Globus pallidus (tissue), 1 donor: Measurements from ENCODE around the gene HHATL.
A peak's percentile ranks its signal among the peaks of the same experiment; 100 is the strongest.

Experiments used
- DNase-seq: peaks from one replicate; pipeline ENCODE4 v3.0.0-alpha.2; 2015; ENCODE audit warnings: low spot score

Gene HHATL

DNA sequence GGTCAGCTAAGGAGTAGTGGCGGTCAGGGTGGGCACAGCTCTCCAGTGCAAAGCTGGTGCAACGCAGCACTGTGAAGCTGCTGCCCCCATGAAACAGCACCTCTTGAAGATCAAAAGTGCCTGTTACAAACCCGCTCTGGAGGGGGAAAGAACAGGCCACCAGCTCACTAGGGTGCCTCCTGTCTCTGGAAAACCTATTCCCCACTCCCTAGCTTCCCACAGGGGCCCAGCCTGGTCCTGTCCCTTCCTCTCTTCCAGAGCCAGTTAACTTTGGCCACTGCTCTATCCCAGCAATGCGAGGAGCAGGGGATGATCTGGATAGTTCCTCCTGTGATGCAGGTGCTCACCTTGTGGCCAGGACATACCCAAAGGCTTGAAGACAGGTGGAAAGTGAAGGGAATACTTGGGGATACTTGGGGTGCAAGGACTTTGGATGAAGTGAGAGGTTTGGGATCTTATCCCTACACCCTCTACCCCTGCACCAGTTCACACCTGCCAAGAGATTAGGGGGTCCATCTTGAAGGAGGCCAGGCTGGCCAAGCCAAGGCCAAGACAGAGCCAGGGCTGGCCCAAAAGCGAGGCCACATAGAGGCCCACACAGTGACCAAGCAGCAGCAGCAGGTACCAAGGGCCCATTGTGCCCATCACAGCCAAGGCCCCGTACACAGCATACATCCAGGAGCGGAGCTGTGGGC lies 4.2 kb downstream of the HHATL start:
- DNase-seq: no peak

DNA sequence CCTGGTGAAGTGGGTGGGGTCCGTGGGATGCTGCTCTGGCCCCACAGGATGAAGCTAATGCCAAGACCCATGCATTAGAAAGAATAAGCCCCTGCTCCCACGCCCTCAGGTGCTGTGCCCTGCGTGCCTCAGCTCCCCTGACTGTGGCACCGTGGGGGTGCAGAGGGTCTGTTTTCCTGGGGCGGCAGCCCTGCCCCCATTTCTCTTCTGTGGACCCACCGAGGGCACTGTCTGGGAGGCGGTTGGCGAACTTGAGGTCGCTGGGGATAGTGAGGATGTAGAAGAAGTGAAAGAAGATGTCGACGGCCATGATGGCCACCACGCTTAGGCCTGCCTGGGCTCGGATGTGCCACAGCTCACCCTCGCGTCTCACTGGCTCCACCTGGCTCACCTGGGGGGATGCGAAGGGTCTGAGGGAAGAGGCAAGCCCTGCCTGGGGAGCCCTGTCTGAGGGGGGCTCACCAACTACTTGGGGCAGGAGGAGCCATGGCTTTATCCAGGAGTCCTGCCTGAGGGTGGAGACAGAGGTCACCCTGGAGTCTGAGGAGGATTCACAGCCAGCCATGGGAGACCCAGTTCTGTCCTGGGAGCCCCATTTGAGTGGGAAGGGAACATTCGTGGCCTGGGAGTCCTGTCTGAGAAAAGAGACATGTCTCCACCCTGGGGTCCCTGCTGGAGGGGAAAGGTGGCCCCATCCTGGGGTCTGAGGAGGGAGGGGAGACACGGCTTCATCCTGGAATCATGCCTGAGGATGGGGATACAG lies 5.1 kb downstream of the HHATL start:
- DNase-seq: no peak

DNA sequence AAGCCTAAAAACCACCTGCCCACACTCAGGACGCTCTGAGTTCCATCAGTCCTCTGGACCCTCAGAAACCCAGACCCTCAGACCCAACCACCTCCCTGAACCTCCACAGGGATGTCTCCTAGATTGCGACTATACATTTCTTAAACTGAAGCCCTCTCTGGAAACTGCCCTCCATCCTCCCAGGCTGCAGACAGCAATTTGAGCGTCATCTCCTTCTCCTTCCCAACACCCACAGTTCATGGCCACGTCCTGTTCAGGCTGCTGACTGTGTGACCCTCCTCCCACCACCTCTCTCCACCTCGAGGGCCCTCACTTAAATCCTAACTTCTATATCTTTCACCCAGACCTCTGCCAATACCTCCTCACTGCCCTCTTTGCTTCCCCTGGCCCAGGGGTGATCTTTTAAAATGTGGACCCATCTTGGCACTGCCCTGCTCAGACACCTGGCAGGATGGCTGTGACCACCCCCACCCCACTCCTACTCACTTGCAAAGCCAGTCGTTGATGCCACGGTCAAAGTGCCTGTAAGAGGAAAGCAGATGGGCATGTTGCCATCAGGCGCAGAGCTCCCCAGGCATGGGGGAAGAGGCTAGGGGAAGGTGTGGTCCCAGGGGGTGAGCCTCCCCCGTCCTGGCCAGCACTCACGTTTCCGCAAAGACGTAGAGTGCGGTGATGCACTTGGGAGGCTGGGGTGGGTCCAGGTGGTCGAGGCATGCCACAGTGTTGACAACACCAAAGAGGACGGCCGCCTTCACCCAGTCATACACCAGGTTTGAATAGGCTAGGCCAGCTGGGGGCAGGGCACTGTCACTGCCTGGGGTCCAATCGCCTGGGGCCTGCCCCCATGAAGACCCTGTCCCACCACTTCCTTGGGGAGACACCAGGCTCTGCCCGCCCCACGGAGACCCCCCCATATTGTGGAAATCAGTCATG lies 6.0 kb downstream of the HHATL start:
- no peak for DNase-seq

DNA sequence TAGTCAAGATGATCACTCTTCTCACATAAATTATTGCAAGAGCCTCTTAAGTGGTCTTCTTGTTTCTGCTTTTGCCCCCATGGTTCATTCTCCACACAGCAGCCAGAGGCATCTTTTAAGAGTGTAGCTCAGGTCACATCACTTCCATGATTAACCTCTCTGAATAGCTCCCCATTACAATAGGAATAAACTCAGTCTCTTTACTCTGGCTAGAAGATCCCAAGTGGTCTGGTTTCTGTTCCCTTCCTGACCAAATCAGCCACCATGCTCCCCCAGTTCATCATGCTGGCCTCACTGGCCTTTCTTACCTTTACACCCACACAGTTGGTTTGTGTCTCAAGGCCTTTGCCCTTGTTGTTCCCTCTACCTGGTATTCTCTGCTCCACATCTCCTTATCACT lies 8.2 kb downstream of the HHATL start:
- no peak for DNase-seq

DNA sequence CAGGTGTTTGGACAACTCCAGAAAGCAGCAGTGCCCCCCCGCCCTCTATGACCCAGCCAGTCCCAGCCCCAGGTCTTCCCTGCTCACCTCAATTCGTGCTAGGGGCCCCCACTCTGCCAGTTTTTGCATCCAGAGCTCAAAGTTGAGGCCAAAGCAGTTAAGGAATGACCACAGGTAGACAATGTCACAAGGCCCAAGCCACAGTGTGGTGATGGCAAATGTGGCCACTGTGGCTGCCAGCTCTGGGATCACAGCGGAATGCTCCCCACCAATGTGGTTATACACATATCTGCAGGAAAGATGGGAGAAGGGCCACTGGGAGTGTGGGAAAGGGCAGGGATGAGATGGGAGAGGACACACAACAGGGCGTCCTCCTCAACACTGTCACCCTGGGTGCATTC lies 9.1 kb downstream of the HHATL start:
- no peak for DNase-seq

DNA sequence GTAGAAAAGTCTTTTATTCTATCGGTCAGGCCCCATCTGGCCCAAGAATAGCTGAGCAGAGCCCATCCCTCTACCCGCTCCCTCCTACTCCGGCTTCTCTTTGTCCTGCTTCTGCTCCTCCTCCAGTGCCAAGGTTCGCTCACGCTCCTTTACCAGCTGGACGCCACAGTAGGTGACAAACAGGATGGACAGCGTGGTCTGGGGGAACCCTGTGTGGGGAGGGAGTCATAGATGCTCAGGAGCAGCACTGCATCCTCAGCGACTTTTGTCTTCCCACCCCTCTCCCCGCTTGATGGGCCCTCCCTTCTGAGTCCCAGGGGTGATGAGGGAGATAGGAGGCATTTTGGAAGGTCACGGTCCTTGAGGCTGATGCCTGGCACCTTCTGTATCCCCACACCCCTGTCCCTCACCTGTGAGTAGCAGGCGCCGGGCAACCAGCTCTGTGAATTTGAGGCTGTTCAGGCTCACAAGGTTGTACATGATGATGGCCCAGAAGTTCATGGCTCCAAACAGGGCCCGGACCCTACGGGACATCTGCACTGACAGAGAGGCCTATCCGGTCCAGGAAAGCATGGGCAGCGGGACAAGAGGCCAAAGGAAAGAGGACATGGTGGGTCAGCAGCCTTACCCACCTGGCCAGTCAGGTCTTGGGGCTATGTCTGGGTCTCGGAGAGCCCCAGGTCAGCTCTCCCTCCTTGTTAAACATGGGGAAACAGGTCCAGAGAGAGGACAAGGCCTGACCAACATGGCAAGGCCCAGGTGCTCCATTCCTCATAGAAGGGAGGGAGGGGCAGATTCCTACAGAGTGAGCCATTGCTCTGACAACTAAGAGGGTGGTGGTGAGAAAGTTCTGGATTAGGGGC lies 9.7 kb downstream of the HHATL start:
- no peak for DNase-seq

DNA sequence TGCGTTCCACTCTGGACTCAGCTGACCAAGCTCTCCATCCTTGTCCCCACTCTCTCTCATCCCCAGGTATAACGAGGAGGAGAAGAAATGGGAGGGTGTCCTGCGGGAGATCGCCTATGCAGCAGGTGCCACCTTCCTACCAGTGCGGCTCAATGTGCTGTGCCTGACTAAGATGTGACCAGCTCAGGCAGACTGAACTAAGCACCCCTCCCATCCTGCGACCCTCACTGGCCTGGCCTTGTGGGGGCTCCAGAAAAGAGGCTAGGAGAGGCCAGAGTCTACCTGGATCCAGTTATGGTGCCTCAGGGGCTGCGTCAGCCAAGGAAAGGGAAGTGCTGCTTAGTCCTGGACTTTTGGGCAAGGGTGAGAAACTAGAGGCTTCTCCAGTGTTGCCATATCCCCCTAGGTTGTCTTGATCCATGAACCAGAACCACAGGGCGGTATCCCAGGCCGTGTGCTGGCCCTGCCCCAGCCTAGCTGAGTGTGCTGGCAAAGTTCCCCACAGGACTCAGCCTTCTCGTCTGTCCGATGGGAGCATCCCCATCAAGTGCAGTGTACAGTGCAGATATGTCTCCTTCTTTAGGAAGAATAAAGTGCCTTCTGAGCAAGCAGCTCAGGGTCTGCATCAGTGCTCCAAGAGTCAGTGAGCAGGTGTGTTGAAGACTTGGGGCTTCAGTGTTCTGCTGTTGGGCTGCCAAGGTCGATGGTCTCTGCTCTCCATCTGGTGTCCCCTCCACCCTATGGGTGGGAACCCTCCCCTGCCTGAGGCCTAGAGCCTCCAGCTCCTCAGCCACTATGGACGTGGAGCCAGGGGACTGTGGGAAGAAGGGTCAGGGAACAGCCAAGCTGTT lies 10.6 kb downstream of the HHATL start:
- no peak for DNase-seq

DNA sequence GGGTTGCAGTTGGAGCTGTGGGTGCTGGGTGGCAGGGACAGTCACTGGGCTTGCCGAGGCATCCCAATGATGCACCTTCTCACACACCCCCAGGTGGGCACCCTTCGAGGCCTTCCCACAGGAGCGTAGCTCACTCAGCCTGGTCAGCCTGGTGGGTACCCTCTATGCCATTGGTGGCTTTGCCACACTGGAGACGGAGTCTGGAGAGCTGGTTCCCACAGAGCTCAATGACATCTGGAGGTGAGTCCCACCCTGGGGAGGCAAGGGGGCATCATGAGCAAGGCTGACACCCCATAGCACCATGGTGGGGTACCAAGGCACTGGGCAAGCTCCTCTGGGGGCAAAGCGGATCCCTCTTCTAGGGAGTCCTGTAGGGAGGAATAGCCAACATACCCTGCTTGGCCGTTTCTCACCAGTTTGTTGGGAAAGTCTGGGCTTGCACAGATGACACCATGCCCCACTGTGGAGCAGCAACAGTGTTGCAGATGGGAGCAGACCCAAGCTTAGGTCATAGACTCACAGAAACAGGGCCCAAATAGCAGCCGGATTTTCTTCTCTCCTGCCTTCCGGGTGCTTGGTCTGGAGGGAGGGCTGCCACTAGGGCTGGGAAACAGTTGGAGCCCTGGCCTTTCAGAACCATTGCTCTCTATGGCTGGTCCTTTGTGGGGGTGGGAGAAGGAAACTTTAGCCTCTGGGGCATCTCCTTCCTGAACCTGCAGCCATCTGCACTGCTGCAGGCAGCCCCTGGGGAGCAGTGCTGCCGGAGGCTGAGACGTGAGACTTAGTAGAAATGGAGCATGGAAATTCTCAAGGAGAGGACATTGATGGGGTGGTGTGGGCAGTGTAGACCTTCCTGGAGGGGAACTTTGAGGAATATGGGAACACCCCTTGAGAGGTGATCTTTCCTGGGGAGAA lies 11.6 kb downstream of the HHATL start:
- peak; percentile 60 for DNase-seq

DNA sequence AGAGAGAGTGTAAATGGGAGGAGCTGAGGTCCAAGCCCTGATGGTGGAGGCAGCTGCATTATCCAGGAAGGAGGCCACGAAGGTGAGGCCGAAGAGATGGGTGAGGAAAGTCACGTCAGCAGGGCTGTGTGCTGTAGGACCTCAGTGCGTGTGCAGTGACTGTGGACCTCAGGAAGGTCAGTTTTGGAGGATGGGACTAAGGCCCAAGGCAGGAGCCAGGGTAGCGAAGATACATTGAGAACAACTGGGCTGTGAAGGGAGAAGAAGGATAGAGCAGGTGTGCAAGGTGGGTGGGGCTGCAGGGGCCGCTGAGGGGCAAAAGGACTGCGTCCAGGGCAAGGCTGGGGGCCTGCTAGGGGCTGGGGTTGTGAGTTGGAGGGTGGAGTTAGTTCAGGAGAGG lies 12.4 kb downstream of the HHATL start:
- no peak for DNase-seq

DNA sequence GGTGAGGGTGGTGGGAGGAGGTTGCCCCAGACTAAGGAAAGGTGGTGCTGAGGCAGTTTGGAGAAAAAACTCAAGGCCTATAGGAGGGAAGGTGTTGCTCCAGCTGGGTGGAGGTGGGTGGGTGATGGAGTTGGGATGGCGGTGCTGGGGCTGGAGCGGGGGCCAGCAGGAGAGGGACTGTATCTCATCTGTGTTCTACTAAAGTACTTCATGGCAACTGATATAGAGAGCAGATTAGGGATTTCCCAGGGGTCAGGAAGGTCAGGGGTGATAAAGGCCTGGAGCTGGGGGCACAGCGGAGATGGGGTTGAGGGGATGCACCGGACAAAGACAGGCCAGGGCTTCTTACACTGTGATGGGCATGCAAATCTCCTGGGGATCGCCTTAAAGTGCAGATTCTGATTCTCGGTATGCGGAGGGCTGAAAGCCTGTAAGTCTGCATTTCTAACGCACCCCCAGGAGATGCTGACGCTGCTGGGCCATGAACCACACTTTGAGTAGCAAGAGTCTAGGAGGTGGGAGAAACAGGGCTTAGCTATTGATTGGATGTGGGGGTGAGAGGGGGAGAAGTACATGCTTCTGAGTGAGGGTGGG lies 13.1 kb downstream of the HHATL start:
- DNase-seq: no peak

DNA sequence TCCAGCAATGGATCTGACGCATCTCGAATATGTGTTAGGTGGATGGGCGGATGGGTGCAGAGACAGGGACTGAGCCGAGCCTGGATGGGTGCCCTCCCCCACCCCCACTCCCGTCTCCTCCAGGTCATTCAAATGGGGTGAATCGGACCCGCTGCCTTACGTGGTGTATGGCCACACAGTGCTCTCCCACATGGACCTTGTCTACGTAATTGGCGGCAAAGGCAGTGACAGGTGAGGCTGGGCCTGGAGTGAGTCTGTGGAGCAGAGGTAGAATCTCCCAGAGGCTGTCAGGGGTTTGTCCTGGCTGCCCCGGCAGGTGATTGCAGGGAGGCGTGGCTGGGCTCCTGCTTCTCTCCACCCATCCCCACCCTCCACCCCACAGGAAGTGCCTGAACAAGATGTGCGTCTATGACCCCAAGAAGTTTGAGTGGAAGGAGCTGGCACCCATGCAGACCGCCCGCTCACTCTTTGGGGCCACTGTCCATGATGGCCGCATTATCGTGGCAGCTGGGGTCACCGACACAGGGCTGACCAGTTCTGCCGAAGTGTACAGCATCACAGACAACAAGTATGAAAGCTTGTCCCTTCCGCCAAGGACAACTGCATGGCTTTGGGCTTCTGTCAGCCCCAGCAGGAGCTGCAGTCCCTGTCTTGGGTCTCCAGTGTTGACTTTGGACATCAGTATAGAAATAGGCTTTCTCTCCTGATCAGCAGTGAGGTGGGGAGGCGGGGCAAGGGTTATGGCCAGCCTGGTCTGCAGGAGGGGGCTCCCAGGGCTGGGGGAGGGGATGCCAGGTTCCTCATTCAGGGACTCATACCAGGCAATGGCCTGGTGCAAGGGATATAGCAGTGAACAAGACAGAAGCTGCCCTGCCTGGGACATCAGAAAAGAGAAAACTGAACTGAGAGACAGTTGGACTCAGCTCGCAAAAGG lies 13.8 kb downstream of the HHATL start:
- DNase-seq: no peak

DNA sequence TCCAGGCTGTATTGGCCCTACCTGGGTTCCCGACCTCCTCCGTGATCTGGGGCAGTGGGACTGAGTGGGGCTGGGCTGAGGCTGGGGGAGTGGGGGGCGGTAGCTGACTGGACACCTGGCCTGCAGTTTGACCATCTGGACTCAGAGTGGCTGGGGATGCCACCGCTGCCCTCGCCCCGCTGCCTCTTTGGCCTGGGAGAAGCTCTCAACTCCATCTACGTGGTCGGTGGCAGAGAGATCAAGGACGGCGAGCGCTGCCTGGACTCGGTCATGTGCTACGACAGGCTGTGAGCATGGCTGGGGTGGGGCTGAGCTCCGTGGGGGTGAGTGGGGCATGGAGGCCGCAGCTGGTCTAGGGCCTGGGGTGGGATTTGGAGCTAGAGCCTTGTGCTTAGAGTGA lies 14.6 kb downstream of the HHATL start:
- no peak for DNase-seq

DNA sequence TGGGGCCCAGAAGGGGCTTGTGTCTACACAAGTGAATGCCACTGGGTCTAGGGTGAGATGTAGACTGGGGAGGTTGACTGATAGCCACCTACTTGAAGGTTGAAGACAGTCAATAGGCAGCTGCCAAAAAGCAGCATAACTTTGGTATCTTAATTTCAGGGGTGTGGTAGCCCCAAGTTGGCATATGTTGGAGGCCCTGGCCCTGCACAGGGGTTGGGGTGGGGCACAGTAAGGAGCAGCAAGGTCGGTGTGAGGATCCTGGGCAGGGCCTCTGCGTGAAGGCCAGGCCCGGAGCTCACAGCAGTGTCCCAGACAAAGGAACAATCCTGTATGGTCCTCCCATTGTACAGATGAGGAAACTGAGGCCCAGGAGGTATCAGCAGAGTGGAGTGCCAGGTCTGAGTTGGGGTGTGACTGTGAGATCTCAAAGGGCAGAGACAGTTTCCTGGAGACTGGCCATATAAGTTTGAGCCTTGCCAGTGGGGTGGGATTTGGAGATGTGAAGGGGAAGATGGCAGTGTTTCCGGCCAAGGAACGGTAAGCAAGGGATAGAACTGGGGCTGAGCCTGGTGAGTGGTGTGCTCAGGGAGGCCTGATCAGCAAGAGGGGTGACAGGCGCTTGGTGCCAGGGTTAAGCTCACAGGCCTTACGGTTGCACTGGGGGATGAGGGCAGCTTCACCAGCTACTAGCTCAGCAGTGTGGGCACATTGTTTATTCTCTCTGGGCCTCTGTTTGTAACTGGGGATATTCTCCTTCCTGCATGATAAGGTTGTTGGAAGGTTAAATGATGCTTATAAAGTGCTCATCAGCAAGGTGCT lies 15.6 kb downstream of the HHATL start:
- DNase-seq: no peak

DNA sequence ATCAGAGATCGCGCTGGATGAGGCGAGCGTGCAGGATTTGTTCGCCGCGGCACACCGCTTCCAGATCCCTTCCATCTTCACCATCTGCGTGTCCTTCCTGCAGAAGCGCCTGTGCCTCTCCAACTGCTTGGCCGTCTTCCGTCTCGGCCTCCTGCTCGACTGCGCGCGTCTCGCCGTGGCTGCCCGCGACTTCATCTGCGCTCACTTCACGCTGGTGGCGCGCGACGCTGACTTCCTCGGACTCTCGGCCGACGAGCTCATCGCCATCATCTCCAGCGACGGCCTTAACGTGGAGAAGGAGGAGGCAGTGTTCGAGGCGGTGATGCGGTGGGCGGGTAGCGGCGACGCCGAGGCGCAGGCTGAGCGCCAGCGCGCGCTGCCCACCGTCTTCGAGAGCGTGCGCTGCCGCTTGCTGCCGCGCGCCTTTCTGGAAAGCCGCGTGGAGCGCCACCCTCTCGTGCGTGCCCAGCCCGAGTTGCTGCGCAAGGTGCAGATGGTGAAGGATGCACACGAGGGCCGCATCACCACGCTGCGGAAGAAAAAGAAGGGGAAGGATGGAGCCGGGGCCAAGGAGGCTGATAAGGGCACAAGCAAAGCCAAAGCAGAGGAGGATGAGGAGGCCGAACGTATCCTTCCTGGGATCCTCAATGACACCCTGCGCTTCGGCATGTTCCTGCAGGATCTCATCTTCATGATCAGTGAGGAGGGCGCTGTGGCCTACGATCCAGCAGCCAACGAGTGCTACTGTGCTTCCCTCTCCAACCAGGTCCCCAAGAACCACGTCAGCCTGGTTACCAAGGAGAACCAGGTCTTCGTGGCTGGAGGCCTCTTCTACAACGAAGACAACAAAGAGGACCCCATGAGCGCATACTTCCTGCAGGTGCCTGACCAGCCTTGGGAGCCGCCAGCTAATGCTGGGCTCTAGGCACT lies 16.4 kb downstream of the HHATL start:
- DNase-seq: no peak

DNA sequence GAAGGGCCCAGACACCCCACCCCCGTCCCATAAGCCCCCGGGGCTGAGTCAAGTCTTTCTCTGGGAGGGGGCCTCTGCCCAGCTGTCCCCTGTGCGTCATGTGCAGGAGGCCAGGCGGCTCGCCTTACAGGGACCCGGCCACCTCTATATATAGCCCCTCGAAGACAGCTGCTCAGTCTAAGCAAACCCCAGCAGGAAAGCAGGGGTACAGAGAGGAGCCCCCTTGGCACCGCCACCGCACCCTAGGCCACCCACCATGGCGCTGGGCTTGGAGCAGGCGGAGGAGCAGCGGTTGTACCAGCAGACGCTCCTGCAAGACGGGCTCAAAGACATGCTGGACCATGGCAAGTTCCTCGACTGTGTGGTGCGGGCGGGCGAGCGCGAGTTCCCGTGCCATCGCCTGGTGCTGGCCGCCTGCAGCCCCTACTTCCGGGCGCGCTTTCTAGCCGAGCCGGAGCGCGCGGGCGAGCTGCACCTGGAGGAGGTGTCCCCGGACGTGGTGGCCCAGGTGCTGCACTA lies 17.2 kb downstream of the HHATL start, which contains the start of gene KLHL40:
Gene KLHL40, plus strand, starts transcription at position 175 of the 519 bp plus-strand sequence. Its CDS starts 82 bp downstream, at position 257.
- DNase-seq: no peak
